ENCODE measurements around the gene PTCH1. TPM values are rescaled to one million over a fixed set of nuclear protein-coding genes. Genes with fewer than 3 reads are reported as not detected.
A peak's percentile ranks its signal among the peaks of the same experiment; 100 is the strongest.

The PTCH1 gene
- total RNA-seq, 1 experiment from 2014 or later: 15.2 TPM

- Histone ChIP-seq H3K36me3 (ENCODE audit: control insufficient read depth in 1 of 2, insufficient read depth in 2 of 2, low read length in 2 of 2) (no peaks in the 10 kb centered on the region), H3K4me2 (ENCODE audit: low read length) (peak overlapping the region; percentile 100), H3K9ac (ENCODE audit: low read length) (peak overlapping the region; percentile 72), H3K4me3 (replicated peaks in 1 of 2; ENCODE audit: low read depth in 1 of 2, low read length in 2 of 2) (peak overlapping the region; percentile 72 to 90), H3K9me2 (ENCODE audit: insufficient read depth) (no peaks in the 10 kb centered on the region), H2AFZ (ENCODE audit: low read depth, low read length, poor library complexity, severe bottlenecking) (peak overlapping the region; percentile 97), H4K20me1 (ENCODE audit: insufficient read depth) (no peaks in the 10 kb centered on the region), H3K9me3 (ENCODE audit: control insufficient read depth in 1 of 2, insufficient read depth in 1 of 2, low read depth in 1 of 2, low read length in 2 of 2) (no peaks in the 10 kb centered on the region), H3K4me1 (ENCODE audit: control insufficient read depth in 1 of 2, insufficient read depth in 2 of 2, low read length in 2 of 2) (peaks cover 16 to 28% of the 10 kb centered on the region in 2 experiments), H3K27me3 (ENCODE audit: insufficient read depth, low read length) (no peaks in the 10 kb centered on the region), H3K27ac (ENCODE audit: low read depth, low read length) (peak overlapping the region; percentile 84), H3K79me2 (ENCODE audit: insufficient read depth, low read length) (no peaks in the 10 kb centered on the region)
- ChIA-PET POLR2A (no interaction called here), RAD21 (ENCODE audit: low non-redundant PET in 1 of 2, low total read pairs in 2 of 2, uncharacterized antibody in 2 of 2, unreplicated experiment in 2 of 2) (interaction anchor here in 1 of 2 experiments (0.6 kb wide), 1 partner anchor 780 kb away, joined by 3 read pairs; no protein-coding TSS in a partner anchor), CTCF (no interaction called here)
- intact Hi-C loops (cut with micrococcal nuclease): loop anchor here (5.0 kb wide), 1 partner anchor 371 kb away; the partner anchor contains the start of gene ERCC6L2
- DNase-seq (ENCODE audit: low read depth, low spot score) (no peak), ATAC-seq (peak; percentile 31)
- no TSS peak for BruUV-seq (replicated peaks)
- TF ChIP-seq EZH2 (IDR thresholded peaks at IDR 0.05): no peak
- TF ChIP-seq, protein P1, sequence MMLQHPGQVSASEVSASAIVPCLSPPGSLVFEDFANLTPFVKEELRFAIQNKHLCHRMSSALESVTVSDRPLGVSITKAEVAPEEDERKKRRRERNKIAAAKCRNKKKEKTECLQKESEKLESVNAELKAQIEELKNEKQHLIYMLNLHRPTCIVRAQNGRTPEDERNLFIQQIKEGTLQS (IDR thresholded peaks at IDR 0.05): no peak
- no peak for TF ChIP-seq SIN3A (IDR thresholded peaks at IDR 0.05; ENCODE audit: low read depth)
- TF ChIP-seq YY1 (IDR thresholded peaks at IDR 0.05; ENCODE audit: extremely low read depth, insufficient replicate concordance, low read depth, low read length): no peak
- TF ChIP-seq POLR2A (IDR thresholded peaks at IDR 0.05; ENCODE audit: borderline replicate concordance, extremely low read depth, insufficient read depth, insufficient read length): no peak
- peak; percentile 59 for TF ChIP-seq POLR2AphosphoS5 (IDR thresholded peaks at IDR 0.05; ENCODE audit: low read depth, low read length)
- TF ChIP-seq SRF (IDR thresholded peaks at IDR 0.05; ENCODE audit: low read depth): no peak
- TF ChIP-seq ZFX (IDR thresholded peaks at IDR 0.05): peak; percentile 48
- peak; percentile 41 for TF ChIP-seq TCF7L2 (IDR thresholded peaks at IDR 0.05; ENCODE audit: borderline replicate concordance, extremely low read depth, insufficient read depth, insufficient read length)
These were observed 10.9 kb downstream of the PTCH1 start for GRCh38 chr9:95505717-95506427.

All from HCT116 (cell line).